ENCODE data around the gene PLK5.
A peak's percentile ranks its signal among the peaks of the same experiment; 100 is the strongest.
"Not testable (repeated sequence)": the region's sequence is repeated elsewhere in the genome, so short reads cannot be mapped to it uniquely, and the experiment has no call there.

The PLK5 gene

GRCh38 chr19:1521636-1522035 lies 2.2 kb upstream of the PLK5 start:
- Histone ChIP-seq H3K27ac (no peak overlapping the region), H3K4me3 (no peak overlapping the region)

- Histone ChIP-seq H3K4me3 (no peak overlapping the region), H3K27ac (no peak overlapping the region)
These were observed 1.8 kb upstream of the PLK5 start for GRCh38 chr19:1522061-1522460.

GRCh38 chr19:1522838-1523237 lies 1.0 kb upstream of the PLK5 start:
- Histone ChIP-seq H3K27ac (no peak overlapping the region), H3K4me3 (no peak overlapping the region)

GRCh38 chr19:1524287-1524971 lies 552 bp downstream of the PLK5 start:
- Histone ChIP-seq H3K27ac (no peak overlapping the region), H3K4me3 (peak overlapping the region in 1 of 7 experiments; percentile 21)

GRCh38 chr19:1524972-1525325 lies 1.1 kb downstream of the PLK5 start:
- Histone ChIP-seq H3K4me3 (no peak overlapping the region), H3K27ac (no peak overlapping the region)

- H3K4me3 ChIP-seq, result no peak overlapping the region
- H3K27ac ChIP-seq, result no peak overlapping the region
These were observed 1.5 kb downstream of the PLK5 start for GRCh38 chr19:1525343-1525742.

GRCh38 chr19:1526066-1526778 lies 2.3 kb downstream of the PLK5 start:
- no peak overlapping the region for H3K27ac ChIP-seq
- H3K4me3 ChIP-seq, result no peak overlapping the region

GRCh38 chr19:1526979-1527649 lies 3.2 kb downstream of the PLK5 start:
- Histone ChIP-seq H3K4me3 (no peak overlapping the region), H3K27ac (no peak overlapping the region)

GRCh38 chr19:1527650-1528309 lies 3.9 kb downstream of the PLK5 start:
- Histone ChIP-seq H3K4me3 (no peak overlapping the region), H3K27ac (no peak overlapping the region)

- Histone ChIP-seq H3K27ac (no peak overlapping the region), H3K4me3 (no peak overlapping the region)
These were observed 4.9 kb downstream of the PLK5 start for GRCh38 chr19:1528596-1529429.

- Histone ChIP-seq H3K27ac (no peak overlapping the region), H3K4me3 (no peak overlapping the region)
These were observed 5.5 kb downstream of the PLK5 start for GRCh38 chr19:1529430-1529816.

- not testable (repeated sequence) for H3K4me3 ChIP-seq, H3K27ac ChIP-seq
These were observed 7.0 kb downstream of the PLK5 start for GRCh38 chr19:1530856-1531255.

- no peak overlapping the region for H3K4me3 ChIP-seq
- H3K27ac ChIP-seq, result no peak overlapping the region
These were observed 7.7 kb downstream of the PLK5 start for GRCh38 chr19:1531587-1531986.

- H3K4me3 ChIP-seq, result no peak overlapping the region
- H3K27ac ChIP-seq, result no peak overlapping the region
These were observed 8.1 kb downstream of the PLK5 start for GRCh38 chr19:1532003-1532402.

GRCh38 chr19:1533510-1534150 lies 9.8 kb downstream of the PLK5 start:
- H3K4me3 ChIP-seq, result no peak overlapping the region
- H3K27ac ChIP-seq, result no peak overlapping the region

- H3K4me3 ChIP-seq, result no peak overlapping the region
These were observed 11.1 kb downstream of the PLK5 start for GRCh38 chr19:1534972-1535371.

GRCh38 chr19:1535699-1536098 lies 11.8 kb downstream of the PLK5 start:
- H3K27ac ChIP-seq, H3K4me3 ChIP-seq: not testable (repeated sequence)

More at GRCh38 chr19:1534972-1535371, 11.1 kb downstream of the PLK5 start:
- no peak overlapping the region for H3K27ac ChIP-seq

- H3K4me3 ChIP-seq, result no peak overlapping the region
- no peak overlapping the region for H3K27ac ChIP-seq
These were observed 15.1 kb downstream of the PLK5 start for GRCh38 chr19:1538978-1539377.

- not testable (repeated sequence) for H3K27ac ChIP-seq, H3K4me3 ChIP-seq
These were observed 15.9 kb downstream of the PLK5 start for GRCh38 chr19:1539749-1540148.
